Stimulated activated CD8-positive, alpha-beta memory T cell treated with anti-CD3 and anti-CD28 coated beads, Interleukin-12 subunit alpha, Interleukin-12 subunit beta, amount 100 ng/mL, for 4 hours (primary cell): ENCODE results near the gene PI4KA.
"Not testable (repeated sequence)": the region's sequence is repeated elsewhere in the genome, so short reads cannot be mapped to it uniquely, and the experiment has no call there.

ENCODE experiments used
- DNase-seq: peaks from one replicate; pipeline ENCODE4 v3.0.0-alpha.2; 2020; ENCODE audit warnings: low read depth

The PI4KA gene

GRCh38 chr22:20663941-20664593 is 194.5 kb downstream of the PI4KA start:
- DNase-seq = no peak

- DNase-seq = no peak
Measured at GRCh38 chr22:20663137-20663828, 195.3 kb downstream of the PI4KA start.

- not testable (repeated sequence) for DNase-seq
Measured at GRCh38 chr22:20662524-20663036, 196.0 kb downstream of the PI4KA start.

- DNase-seq = no peak
Measured at GRCh38 chr22:20661473-20661872, 197.1 kb downstream of the PI4KA start.

GRCh38 chr22:20660441-20661054 is 198.1 kb downstream of the PI4KA start:
- no peak for DNase-seq

- DNase-seq = no peak
Measured at GRCh38 chr22:20659920-20660319, 198.7 kb downstream of the PI4KA start.

GRCh38 chr22:20659258-20659657 is 199.4 kb downstream of the PI4KA start:
- DNase-seq = no peak

GRCh38 chr22:20658433-20659222 is 200.0 kb downstream of the PI4KA start:
- DNase-seq = no peak

- no peak for DNase-seq
Measured at GRCh38 chr22:20657963-20658362, 200.6 kb downstream of the PI4KA start.
